Muscle layer of colon (tissue), 2 donors: ENCODE results near the gene ZNF688.
"Not testable (repeated sequence)": the region's sequence is repeated elsewhere in the genome, so short reads cannot be mapped to it uniquely, and the experiment has no call there.

Experiments used
- H3K27ac ChIP-seq: one replicate; pipeline ENCODE4 v1.7.0; 2013; ENCODE audit warnings: low read depth, mild to moderate bottlenecking, low read length, moderate library complexity
- H3K27me3 ChIP-seq, 2 donors: one replicate each; pipeline ENCODE4 v1.7.0; 2013; ENCODE audit warnings: low read length in 2 of 2, mild to moderate bottlenecking in 2 of 2; ENCODE audit not compliant: insufficient read depth in 2 of 2, control insufficient read depth in 1 of 2
- H3K36me3 ChIP-seq: one replicate; pipeline ENCODE4 v1.7.0; 2013; ENCODE audit warnings: mild to moderate bottlenecking, low read length; ENCODE audit not compliant: insufficient read depth
- H3K4me1 ChIP-seq: one replicate; pipeline ENCODE4 v1.7.0; 2013; ENCODE audit warnings: mild to moderate bottlenecking, low read length; ENCODE audit not compliant: insufficient read depth
- H3K4me3 ChIP-seq, 2 donors: one replicate each; pipeline ENCODE4 v1.7.0; 2013; ENCODE audit warnings: low read length in 2 of 2, low read depth in 1 of 2, mild to moderate bottlenecking in 1 of 2, moderate library complexity in 1 of 2
- H3K9ac ChIP-seq: one replicate; pipeline ENCODE4 v1.7.0; 2013; ENCODE audit warnings: low read length
- H3K9me3 ChIP-seq: one replicate; pipeline ENCODE4 v1.7.0; 2013; ENCODE audit warnings: mild to moderate bottlenecking, low read length
- donor health status: abdominal sarcoma.
- donor health status: Adenocarcinoma of cecum.

ZNF688 gene

DNA sequence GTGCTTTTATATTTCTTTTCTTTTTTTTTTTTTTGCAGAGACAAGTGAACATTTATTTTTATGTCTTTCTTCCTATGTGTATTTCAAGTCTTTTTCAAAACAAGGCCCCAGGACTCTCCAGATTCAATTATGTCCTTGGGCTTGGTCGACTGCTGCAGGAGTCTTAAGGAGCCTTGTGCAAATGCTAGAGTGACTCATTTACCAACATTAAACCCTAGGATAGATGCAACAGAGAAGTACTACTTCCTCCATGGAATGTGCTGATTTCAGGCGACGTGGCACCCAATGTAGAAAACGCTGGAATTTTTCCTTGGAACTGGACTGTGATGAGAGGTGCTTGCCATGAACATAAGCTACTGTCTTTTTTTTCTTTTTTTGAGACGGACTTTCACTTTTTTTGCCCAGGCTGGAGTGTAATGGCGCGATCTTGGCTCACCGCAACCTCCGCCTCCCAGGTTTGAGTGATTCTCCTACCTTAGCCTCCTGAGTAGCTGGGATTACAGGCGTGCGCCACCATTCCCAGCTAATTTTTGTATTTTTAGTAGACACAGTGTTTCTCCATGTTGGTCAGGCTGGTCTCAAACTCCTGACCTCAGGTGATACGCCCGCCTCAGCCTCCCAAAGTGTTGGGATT is 35.0 kb downstream of the ZNF688 start:
- H3K36me3 ChIP-seq, H3K27me3 ChIP-seq, H3K4me3 ChIP-seq, H3K27ac ChIP-seq, H3K9me3 ChIP-seq, H3K9ac ChIP-seq: not testable (repeated sequence)
- peaks cover 15% of the 10 kb centered on the region for H3K4me1 ChIP-seq

- Histone ChIP-seq H3K27ac (peak overlapping the region; percentile 77), H3K4me3 (peak overlapping the region; percentile 75 to 86), H3K9me3 (no peaks in the 10 kb centered on the region), H3K9ac (peak overlapping the region; percentile 67), H3K4me1 (peaks cover 15% of the 10 kb centered on the region), H3K27me3 (no peaks in the 10 kb centered on the region), H3K36me3 (no peaks in the 10 kb centered on the region)
These were observed 35.7 kb downstream of the ZNF688 start for GRCh38 chr16:30535777-30536190.

DNA sequence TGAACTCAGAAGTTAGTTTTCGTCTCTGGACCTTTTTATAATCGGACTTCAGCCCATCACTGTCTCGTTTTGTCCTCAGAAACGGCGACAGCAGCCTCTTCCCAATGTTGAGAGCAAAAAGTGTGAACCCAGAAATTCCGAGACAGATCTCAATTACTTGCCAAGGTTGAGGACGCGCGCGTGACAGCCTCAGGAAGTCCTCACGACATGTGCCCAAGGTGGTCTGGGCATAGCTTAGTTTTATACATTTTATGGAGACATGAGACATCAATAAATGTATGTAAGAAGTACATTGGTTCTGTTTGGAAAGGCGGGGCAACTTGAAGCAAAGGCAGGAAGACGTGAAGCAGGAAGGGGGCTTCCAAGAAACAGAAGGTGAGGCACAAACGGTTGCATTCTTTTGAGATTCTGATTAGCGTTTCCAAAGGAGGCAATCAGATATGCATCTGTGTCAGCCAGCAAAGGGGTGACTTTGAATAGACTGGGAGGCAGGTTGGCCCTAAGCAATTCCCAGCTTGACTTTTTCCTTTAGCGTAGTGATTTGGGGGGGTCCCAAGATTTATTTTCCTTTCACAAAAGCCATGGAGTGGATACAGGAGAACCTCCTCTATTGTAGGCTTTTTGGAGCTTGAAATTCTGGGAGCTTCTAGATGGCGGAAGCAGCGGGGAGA is 36.3 kb downstream of the ZNF688 start:
- H3K27me3 ChIP-seq = no peaks in the 10 kb centered on the region
- H3K36me3 ChIP-seq = no peaks in the 10 kb centered on the region
- peaks cover 15% of the 10 kb centered on the region for H3K4me1 ChIP-seq
- H3K9me3 ChIP-seq = no peaks in the 10 kb centered on the region
- H3K9ac ChIP-seq = peak overlapping the region; percentile 67
- peak overlapping the region; percentile 77 for H3K27ac ChIP-seq
- peak overlapping the region; percentile 75 to 86 for H3K4me3 ChIP-seq

DNA sequence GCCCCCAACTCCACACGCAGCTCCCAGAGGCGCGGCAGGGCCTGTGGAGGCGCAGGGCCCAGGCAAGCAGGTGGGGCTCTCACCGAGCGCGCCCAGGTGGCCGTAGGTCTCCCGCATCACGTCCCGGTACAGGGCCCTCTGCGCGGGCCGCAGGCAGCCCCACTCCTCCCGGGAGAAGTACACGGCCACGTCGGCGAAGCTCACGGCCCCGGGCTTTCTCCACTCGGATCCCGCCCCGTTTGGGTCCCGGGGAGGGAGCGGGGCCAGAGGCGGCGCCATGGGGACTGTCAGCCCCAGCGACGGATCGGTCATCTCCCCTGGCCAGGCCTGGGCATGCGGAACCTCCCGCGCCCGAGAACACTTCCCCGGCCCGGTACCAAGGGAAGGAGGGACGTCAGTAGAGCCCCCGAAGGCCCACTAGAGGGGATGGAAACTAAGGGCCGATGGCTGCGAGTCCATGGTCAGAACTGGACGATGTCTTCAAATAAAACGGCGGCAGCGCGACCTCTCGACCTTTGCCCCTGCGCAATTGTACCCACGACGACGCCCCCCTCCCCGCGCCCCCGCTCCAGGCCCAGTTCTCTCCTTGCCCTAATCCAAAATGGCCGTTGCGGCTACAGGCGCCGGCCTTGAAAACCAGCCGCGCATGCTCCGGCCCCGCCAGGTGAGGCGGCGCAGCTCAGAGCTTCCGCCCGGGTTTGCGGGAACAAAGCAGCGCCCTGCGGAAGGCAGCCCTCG is 37.0 kb downstream of the ZNF688 start, which contains the start of gene ZNF747:
TSS of gene ZNF747 (minus strand) at position 491 of the 738 bp plus-strand sequence. CDS start at position 312, 179 bp downstream.
- no peaks in the 10 kb centered on the region for H3K27me3 ChIP-seq
- no peaks in the 10 kb centered on the region for H3K36me3 ChIP-seq
- H3K4me3 ChIP-seq = peak within 1 kb of the TSS; percentile 75 to 86
- H3K4me1 ChIP-seq = peaks cover 15% of the 10 kb centered on the region
- H3K9ac ChIP-seq = peak within 1 kb of the TSS; percentile 67
- H3K9me3 ChIP-seq = no peaks in the 10 kb centered on the region
- H3K27ac ChIP-seq = peak within 1 kb of the TSS; percentile 77

DNA sequence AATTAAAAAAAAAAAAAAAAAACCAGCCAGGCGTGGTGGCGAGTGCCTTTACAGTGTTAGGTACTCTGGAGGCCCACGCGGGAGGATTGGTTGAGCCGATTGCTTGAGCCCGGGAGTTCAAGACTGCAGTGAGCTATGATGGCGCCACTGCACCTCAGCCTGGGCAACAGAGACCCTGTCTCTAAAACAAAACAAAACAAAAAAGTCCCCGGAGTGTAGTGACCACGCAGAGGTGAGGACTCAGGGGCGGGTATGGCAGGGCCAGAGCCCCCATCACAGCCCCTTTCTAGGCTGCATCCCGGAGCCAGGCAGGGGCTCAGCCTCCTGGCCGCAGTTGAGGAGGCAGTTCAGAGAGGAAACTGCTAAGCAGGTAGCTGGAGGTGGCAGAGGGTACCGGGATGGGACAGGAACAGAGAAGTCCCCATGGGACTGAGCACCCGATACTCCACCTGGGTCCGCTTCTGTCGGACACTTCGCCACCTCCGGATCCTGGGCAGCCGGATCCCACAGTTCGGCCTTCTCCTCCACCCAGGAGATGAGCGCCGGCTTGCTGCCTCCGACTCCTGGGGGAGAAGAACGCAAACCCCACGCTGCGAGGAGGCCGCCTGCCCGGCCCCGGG is 37.7 kb downstream of the ZNF688 start:
- peak overlapping the region; percentile 77 for H3K27ac ChIP-seq
- peak overlapping the region; percentile 75 to 86 for H3K4me3 ChIP-seq
- H3K36me3 ChIP-seq = no peaks in the 10 kb centered on the region
- peaks cover 15% of the 10 kb centered on the region for H3K4me1 ChIP-seq
- H3K9ac ChIP-seq = peak overlapping the region; percentile 67
- no peaks in the 10 kb centered on the region for H3K27me3 ChIP-seq
- H3K9me3 ChIP-seq = no peaks in the 10 kb centered on the region

DNA sequence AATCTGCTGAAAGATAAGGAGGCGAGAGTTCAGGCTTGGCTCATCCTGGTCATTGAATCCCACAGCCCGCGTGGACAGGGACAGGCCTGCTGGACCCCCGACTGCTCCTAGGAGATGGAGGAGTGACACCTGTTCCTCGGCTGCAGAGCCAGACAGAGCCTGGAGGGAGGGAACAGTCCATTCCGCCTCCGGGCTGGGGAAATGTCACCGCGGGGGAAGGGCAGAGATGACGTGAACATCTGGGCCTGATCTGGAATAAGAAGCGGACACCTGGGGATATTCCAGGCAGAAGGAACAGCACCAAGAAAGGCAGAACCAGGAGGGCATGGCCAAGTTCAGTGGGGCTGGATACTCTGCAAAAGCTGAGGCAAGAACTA is 38.4 kb downstream of the ZNF688 start:
- H3K4me1 ChIP-seq = peaks cover 21% of the 10 kb centered on the region

GRCh38 chr16:30532285-30533145 is 39.0 kb downstream of the ZNF688 start:
- no peak overlapping the region for H3K4me3 ChIP-seq
- no peaks in the 10 kb centered on the region for H3K36me3 ChIP-seq
- H3K27me3 ChIP-seq = no peaks in the 10 kb centered on the region
- no peak overlapping the region for H3K27ac ChIP-seq
- H3K4me1 ChIP-seq = peaks cover 27% of the 10 kb centered on the region
- no peaks in the 10 kb centered on the region for H3K9me3 ChIP-seq
- no peak overlapping the region for H3K9ac ChIP-seq

More for the DNA sequence above, 38.4 kb downstream of the ZNF688 start:
- Histone ChIP-seq H3K4me3 (no peak overlapping the region), H3K9me3 (no peaks in the 10 kb centered on the region), H3K27ac (no peak overlapping the region), H3K27me3 (no peaks in the 10 kb centered on the region), H3K9ac (no peak overlapping the region), H3K36me3 (no peaks in the 10 kb centered on the region)

DNA sequence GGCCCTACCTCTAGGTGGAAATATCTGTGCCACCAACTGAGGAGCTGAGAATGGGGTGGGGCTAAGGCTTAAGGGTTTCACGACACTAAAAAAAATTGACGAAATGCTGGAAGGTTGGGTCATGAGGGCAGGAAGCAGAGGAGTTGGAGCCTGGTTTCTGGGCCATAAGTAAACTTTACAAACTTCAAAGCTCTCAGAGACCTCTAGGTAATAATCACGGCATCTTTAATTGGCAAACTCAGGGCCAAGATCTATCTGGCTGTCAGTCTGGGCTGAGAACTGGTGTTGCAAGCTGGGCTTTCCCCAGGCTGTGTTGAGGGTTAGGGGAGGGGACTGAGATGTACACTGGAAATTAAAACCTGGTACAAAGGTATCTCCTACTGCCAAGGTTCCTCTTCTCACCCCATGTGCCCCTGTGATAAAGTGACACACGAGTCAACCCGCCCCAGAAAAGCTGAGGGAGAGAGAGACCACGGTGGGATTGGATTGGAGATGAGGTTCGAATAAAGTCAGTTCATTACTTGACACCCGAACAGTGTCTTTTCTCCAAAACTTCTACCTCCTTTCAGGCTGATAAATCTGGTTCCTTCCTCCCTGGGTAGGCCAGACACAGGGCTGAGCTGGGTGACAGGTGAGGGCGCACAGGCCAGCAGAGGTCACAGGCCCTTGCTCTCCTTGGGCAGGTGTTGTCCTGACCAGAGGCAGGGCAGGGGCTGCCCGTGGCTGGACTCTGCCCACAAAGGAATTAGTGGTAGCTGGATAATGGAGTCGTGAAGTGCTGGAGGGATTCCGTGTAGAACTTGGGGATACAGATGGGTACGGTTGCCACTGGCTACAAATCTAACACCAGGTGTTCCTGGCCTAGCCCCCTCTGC is 41.1 kb downstream of the ZNF688 start:
- Histone ChIP-seq H3K27me3 (no peaks in the 10 kb centered on the region), H3K4me1 (peaks cover 21% of the 10 kb centered on the region), H3K27ac (no peak overlapping the region), H3K9me3 (no peaks in the 10 kb centered on the region), H3K36me3 (no peaks in the 10 kb centered on the region), H3K9ac (no peak overlapping the region), H3K4me3 (no peak overlapping the region)

- peaks cover 19% of the 10 kb centered on the region for H3K4me1 ChIP-seq
- no peaks in the 10 kb centered on the region for H3K9me3 ChIP-seq
- H3K27ac ChIP-seq = no peak overlapping the region
- H3K27me3 ChIP-seq = no peaks in the 10 kb centered on the region
- no peak overlapping the region for H3K4me3 ChIP-seq
- H3K9ac ChIP-seq = no peak overlapping the region
- peaks cover 7% of the 10 kb centered on the region for H3K36me3 ChIP-seq
These were observed 42.6 kb downstream of the ZNF688 start for GRCh38 chr16:30528799-30529457.
